Caco-2 (cell line): ENCODE measurements around the gene MTHFSD. TPM values are rescaled to one million over a fixed set of nuclear protein-coding genes. Genes with fewer than 3 reads are reported as not detected.

Experiments used
- BruUV-seq: library from RNA; stranded (reverse); fragments of 400-500 nt; replicated peaks from 2 replicates; lab custom pipeline; 2021; lab: Mats Ljungman, UMichigan
- CTCF ChIA-PET: fragments of 300-600 bp; sonication (Branson Sonifier 250); formaldehyde crosslinking; loops from one replicate; lab custom pipeline; 2022; ENCODE audit warnings: antibody characterized with exemption; lab: Charles Lee
- POLR2A ChIA-PET: fragments of 300-600 bp; sonication (Branson Sonifier 250); formaldehyde crosslinking; loops from one replicate; lab custom pipeline; 2022; ENCODE audit warnings: antibody characterized with exemption; lab: Charles Lee
- DNase-seq, 2 experiments: peaks; one replicate each; pipeline versions ENCODE4 v3.0.0 to v3.0.0-alpha.2; 2020 to 2022
- H3K27me3 ChIP-seq: replicated peaks from 2 replicates; pipeline ENCODE4 v1.6.0; 2011; ENCODE audit warnings: low read length; ENCODE audit not compliant: control insufficient read depth, insufficient read depth
- H3K36me3 ChIP-seq: 2 replicates; pipeline ENCODE4 v1.5.1; 2011; ENCODE audit warnings: low read length; ENCODE audit not compliant: control insufficient read depth, insufficient read depth
- H3K4me1 ChIP-seq: fragments of 250-450 bp; sonication (Bioruptor Pico); 2 replicates; pipeline ENCODE4 v1.5.1; 2020; ENCODE audit warnings: mild to moderate bottlenecking
- H3K4me3 ChIP-seq: 2 replicates; pipeline ENCODE4 v1.5.1; 2011; ENCODE audit warnings: low read depth, mild to moderate bottlenecking, control low read depth, low read length
- H3K9me3 ChIP-seq: fragments of 250-450 bp; sonication (Bioruptor Pico); 2 replicates; pipeline ENCODE4 v1.5.1; 2020; ENCODE audit warnings: mild to moderate bottlenecking, moderate library complexity
- H3K27ac Mint-ChIP-seq: one replicate; pipeline ENCODE4 v1.8.0; 2022; ENCODE audit warnings: mixed read lengths; ENCODE audit not compliant: unreplicated experiment
- H3K27me3 Mint-ChIP-seq: one replicate; pipeline ENCODE4 v1.8.0; 2022; ENCODE audit warnings: mixed read lengths; ENCODE audit not compliant: insufficient read depth, unreplicated experiment
- H3K36me3 Mint-ChIP-seq: one replicate; pipeline ENCODE4 v1.8.0; 2022; ENCODE audit warnings: mild to moderate bottlenecking, mixed read lengths; ENCODE audit not compliant: insufficient read depth, unreplicated experiment
- H3K4me1 Mint-ChIP-seq: one replicate; pipeline ENCODE4 v1.8.0; 2022; ENCODE audit warnings: low read depth, mixed read lengths; ENCODE audit not compliant: unreplicated experiment
- H3K4me3 Mint-ChIP-seq: one replicate; pipeline ENCODE4 v1.8.0; 2022; ENCODE audit warnings: mild to moderate bottlenecking, moderate library complexity, mixed read lengths; ENCODE audit not compliant: unreplicated experiment
- H3K9me3 Mint-ChIP-seq: one replicate; pipeline ENCODE4 v1.8.0; 2022; ENCODE audit warnings: mixed read lengths; ENCODE audit not compliant: unreplicated experiment
- intact Hi-C: fragments of 100-400 bp; cut with micrococcal nuclease; formaldehyde crosslinking; loops from one replicate; pipeline ENCODE4 v1.10.0; 2022; ENCODE audit not compliant: unreplicated experiment
- total RNA-seq: library from RNA; stranded (reverse); gene quantifications from 2 replicates; pipeline ENCODE4 v1.2.3, GENCODE V29; 2022
- TF ChIP-seq, protein P1 (sequence below), 2 experiments: fragments of 200-600 bp in 1 of 2; IDR thresholded peaks; 1 replicate in 1 of 2; 2 replicates in 1 of 2; pipeline versions ENCODE4 v1.5.1 to v1.8.0; 2011 to 2022; ENCODE audit warnings: antibody characterized with exemption in 1 of 2, control low read depth in 1 of 2, inconsistent platforms in 1 of 2, low read depth in 1 of 2, low read length in 1 of 2, mild to moderate bottlenecking in 1 of 2, moderate library complexity in 1 of 2; ENCODE audit not compliant: insufficient read depth in 1 of 2, severe bottlenecking in 1 of 2, unreplicated experiment in 1 of 2

The MTHFSD gene
- total RNA-seq, 1 experiment from 2014 or later: 33.0 TPM

DNA sequence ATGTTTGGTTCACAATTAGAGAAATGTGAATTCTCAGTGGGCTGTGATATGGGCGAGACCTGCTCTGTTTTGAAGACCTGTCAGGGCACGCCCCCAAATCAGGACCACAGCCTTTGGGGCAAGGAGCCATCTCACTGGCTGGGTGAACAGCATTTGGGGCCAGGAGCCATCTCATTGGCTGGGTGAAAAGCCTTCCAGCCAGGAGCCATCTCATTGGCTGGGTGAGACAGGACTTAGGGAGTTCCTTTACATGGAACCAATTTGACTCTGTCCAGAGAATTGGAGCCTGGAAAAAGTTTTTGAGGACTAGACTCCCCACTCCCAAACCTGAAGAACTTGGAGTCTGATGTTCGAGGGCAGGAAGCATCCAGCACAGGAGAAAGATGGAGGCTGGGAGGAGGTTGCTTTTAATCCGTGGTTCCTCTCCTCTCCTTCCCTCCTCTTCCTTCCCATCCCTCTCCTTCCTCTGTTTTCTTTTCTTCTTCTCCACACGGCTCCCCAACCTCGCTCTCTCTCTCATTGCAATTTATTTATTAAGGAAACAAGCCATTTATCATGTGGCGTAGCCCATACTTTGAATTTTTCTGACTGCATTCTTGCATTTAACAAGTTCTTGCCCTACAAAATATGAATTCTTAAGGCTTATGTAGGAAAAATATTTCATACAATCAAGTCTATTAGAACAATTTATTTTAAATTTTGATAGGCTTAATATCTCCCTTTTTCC is 43.0 kb upstream of the MTHFSD start:
- Histone ChIP-seq H3K9me3 (no peaks in the 10 kb centered on the region; the same call in 1 of the 2 replicates), H3K4me3 (no peak overlapping the region), H3K36me3 (no peaks in the 10 kb centered on the region), H3K27me3 (no peaks in the 10 kb centered on the region; the same call in 1 of the 2 replicates), H3K4me1 (no peaks in the 10 kb centered on the region)
- H3K27me3 Mint-ChIP-seq: peaks cover 16% of the 10 kb centered on the region
- no TSS peak for BruUV-seq
- H3K4me3 Mint-ChIP-seq: no peak overlapping the region
- H3K27ac Mint-ChIP-seq: no peak overlapping the region
- ChIA-PET CTCF (no interaction called here), POLR2A (no interaction called here)
- H3K4me1 Mint-ChIP-seq: no peaks in the 10 kb centered on the region
- TF ChIP-seq, protein P1, sequence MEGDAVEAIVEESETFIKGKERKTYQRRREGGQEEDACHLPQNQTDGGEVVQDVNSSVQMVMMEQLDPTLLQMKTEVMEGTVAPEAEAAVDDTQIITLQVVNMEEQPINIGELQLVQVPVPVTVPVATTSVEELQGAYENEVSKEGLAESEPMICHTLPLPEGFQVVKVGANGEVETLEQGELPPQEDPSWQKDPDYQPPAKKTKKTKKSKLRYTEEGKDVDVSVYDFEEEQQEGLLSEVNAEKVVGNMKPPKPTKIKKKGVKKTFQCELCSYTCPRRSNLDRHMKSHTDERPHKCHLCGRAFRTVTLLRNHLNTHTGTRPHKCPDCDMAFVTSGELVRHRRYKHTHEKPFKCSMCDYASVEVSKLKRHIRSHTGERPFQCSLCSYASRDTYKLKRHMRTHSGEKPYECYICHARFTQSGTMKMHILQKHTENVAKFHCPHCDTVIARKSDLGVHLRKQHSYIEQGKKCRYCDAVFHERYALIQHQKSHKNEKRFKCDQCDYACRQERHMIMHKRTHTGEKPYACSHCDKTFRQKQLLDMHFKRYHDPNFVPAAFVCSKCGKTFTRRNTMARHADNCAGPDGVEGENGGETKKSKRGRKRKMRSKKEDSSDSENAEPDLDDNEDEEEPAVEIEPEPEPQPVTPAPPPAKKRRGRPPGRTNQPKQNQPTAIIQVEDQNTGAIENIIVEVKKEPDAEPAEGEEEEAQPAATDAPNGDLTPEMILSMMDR (IDR thresholded peaks at IDR 0.05; ENCODE audit: insufficient read depth in 1 of 2, low read depth in 1 of 2, low read length in 1 of 2, severe bottlenecking in 1 of 2, unreplicated experiment in 1 of 2): no peak
- H3K9me3 Mint-ChIP-seq: no peaks in the 10 kb centered on the region
- intact Hi-C loops: no loop called here
- DNase-seq: no peak
- H3K36me3 Mint-ChIP-seq: no peaks in the 10 kb centered on the region

DNA sequence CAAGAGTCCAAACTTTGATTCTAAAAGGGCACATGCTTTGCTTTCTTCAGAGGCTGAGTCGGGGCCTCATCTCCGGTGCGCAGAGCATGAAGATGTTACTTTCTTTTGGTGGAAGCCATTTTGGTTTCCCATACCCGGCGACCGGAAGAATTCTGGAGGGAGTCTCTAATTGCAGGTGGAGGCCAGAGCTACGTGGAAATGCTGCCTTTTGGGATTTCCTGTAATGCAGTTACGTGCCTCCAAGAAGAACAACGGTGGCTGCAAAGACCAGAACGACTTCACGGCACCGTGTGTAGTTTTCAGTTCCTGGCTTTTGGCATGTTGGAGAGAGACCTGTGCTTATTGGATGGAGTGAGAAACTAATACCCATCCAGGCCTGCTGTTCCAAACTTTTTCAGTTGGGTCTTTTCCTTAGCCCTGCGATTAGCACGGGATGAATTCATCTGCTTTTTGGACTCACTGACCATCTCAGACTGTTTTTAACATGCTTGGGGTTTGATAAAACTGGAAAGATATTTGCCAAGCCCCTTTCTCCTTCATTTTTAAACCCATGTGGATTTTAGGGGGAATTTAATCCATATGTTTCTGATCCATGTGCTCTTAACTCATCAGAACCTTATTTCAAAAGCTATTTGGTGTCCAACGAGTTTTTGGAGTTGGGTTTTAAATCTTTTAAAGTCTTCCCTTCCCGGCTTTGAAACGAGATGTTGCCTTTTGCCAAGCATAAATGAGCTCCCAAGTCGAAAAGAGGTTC is 42.3 kb upstream of the MTHFSD start:
- Mint-ChIP-seq H3K27me3 (peaks cover 18% of the 10 kb centered on the region), H3K9me3 (no peaks in the 10 kb centered on the region), H3K36me3 (no peaks in the 10 kb centered on the region), H3K27ac (no peak overlapping the region), H3K4me3 (no peak overlapping the region), H3K4me1 (no peaks in the 10 kb centered on the region)
- Histone ChIP-seq H3K36me3 (no peaks in the 10 kb centered on the region), H3K9me3 (no peaks in the 10 kb centered on the region; the same call in 1 of the 2 replicates), H3K4me3 (no peak overlapping the region), H3K27me3 (no peaks in the 10 kb centered on the region; the same call in 1 of the 2 replicates), H3K4me1 (no peaks in the 10 kb centered on the region)
- TF ChIP-seq, protein P1 (IDR thresholded peaks at IDR 0.05; ENCODE audit: insufficient read depth in 1 of 2, low read depth in 1 of 2, low read length in 1 of 2, severe bottlenecking in 1 of 2, unreplicated experiment in 1 of 2): no peak
- CTCF ChIA-PET: no interaction called here
- intact Hi-C loops: no loop called here
- BruUV-seq: no TSS peak
- POLR2A ChIA-PET: no interaction called here
- no peak for DNase-seq

DNA sequence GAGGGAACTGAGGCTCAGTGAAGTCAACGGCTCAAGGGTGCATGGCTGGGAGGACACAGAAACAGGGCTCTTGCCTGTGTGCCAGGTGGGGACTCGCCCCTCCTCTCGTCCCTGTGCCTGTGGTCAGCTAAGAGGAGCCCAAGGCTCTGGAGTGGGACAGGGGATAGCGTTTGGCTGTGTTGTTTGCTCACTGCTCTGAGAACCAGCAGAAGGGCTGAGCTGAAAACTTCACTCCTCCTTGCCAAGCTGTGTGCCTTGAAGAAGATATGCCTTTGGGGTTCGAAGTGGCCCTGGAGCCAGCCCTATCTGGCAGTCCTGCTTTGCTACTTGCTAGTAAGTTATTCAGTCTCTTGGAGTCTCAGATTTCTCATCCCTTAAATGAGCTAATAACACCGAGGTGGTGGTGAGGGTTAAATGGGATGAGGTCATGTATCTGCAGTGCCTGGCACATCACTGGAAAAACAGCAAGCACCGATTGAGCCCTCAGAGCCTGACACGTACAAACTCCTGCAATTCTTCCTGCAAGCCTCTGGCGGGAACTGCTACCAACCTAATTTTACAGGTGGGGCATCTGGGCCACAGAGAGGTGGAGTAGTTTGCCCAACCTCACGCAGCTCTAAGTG is 41.1 kb upstream of the MTHFSD start:
- Mint-ChIP-seq H3K36me3 (no peaks in the 10 kb centered on the region), H3K9me3 (no peaks in the 10 kb centered on the region), H3K27me3 (peaks cover 22% of the 10 kb centered on the region), H3K4me3 (no peak overlapping the region), H3K4me1 (no peaks in the 10 kb centered on the region), H3K27ac (no peak overlapping the region)
- CTCF ChIA-PET: no interaction called here
- no peak overlapping the region for H3K4me3 ChIP-seq
- H3K36me3 ChIP-seq: no peaks in the 10 kb centered on the region
- no peaks in the 10 kb centered on the region; the same call in 1 of the 2 replicates for H3K9me3 ChIP-seq
- H3K4me1 ChIP-seq: no peaks in the 10 kb centered on the region
- DNase-seq: no peak
- BruUV-seq: no TSS peak
- intact Hi-C loops: no loop called here
- H3K27me3 ChIP-seq: no peaks in the 10 kb centered on the region; the same call in 1 of the 2 replicates
- TF ChIP-seq, protein P1 (IDR thresholded peaks at IDR 0.05; ENCODE audit: insufficient read depth in 1 of 2, low read depth in 1 of 2, low read length in 1 of 2, severe bottlenecking in 1 of 2, unreplicated experiment in 1 of 2): no peak
- POLR2A ChIA-PET: no interaction called here
